Suppressor macrophage treated with lipopolysaccharide for 1 hour (primary cell): ENCODE measurements around the gene JADE3.
A peak's percentile ranks its signal among the peaks of the same experiment; 100 is the strongest.

Experiments used
- DNase-seq, 3 donors: peaks; one replicate each; pipeline ENCODE4 v3.0.0-alpha.2; 2020 to 2022

The JADE3 gene

DNA sequence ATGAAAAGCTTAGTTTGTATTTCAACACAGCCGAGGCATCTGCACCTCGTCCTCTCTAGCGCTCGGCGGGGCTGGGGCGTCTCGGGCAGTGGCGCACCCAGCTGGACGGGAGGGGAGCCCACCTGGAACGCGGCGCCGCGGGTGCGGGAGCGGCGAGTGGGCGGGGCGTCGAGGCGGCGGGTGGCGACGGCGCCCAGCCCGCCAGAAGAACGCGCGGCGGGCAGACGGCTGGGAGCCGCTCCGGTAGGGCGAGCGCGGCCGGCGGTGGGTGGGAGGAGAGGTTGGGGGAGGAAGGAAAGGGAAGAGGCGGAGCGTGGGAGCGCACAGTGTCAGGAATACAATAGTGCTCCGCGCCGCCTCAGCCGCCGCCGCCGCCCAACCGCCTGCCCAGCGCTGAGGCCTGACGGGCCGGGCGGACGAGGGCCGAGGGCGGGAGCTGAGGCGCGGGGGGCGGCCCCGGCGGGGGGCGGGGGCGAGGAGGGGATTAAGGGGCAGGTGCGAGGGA, at the start of gene JADE3:
Gene JADE3 (plus strand): TSS at position 324 of the 505 bp plus-strand sequence. CDS start 72,474 bp downstream, outside the sequence.
- DNase-seq = peak; percentile 51 to 70 (median 63)

- no peak for DNase-seq
Measured at GRCh38 chrX:46863072-46863471, 49.1 kb upstream of the JADE3 start.

- peak; percentile 25 to 55 (median 50) for DNase-seq
Measured at GRCh38 chrX:46864606-46865005, 47.6 kb upstream of the JADE3 start.

DNA sequence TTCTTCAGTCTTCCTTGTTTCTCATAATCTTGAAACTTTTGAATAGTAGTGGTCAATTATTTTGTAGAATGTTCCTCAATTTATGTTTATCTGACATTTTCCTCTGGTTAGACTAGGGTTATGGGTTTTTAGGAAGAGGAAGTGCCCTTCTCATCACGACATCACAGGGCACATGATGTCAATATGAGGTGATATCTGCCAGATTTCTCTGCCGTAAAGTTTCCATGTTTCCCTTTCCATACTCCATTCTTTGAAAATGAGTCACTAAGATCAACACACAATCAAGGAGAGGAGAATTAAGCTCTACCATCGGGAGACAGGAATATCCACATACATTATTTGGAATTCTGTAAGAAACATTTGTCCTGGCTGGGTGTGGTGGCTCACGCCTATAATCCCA, 46.9 kb upstream of the JADE3 start:
- peak; percentile 67 to 91 (median 86) for DNase-seq

- DNase-seq = peak; percentile 45 to 82 (median 61)
Measured at GRCh38 chrX:46866726-46867125, 45.5 kb upstream of the JADE3 start.

DNA sequence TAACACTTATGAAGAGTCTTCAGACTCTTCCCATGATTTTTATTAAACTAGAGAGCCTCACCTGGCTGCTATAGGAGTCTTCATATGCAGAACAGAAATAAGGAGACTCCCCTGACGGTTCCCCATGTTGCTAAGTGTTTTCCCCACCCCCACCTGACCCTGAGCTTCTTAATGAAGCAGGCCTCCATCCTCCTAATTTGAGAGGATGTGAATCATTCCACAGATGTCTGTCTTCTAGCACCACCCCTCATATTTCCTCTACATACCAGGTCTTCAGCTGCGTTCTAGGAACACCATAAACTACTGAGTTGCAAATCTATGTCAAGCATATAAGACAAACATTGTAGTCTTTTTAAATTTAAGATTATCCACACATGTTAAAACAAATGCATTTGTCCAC, 38.5 kb upstream of the JADE3 start:
- DNase-seq = no peak

DNA sequence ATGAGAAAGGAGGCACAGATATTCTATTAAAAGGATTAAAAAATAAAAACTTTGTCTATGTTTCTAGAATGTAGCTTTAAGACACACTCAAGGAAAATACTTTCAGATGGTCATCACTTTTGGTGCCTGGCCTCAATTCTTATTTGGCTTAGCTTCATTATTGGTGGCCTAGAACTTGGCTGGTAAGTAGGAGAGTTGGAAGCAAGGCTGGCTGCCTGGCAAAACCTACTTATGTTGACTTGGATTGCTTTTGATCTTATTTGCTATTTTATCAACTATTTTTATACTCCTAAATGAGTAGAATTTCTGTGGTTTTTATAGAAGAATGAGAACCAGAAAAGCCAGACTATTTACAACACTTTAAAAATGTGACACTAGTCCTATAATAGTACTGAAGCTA, 35.3 kb upstream of the JADE3 start:
- no peak for DNase-seq

- no peak for DNase-seq
Measured at GRCh38 chrX:46882266-46882665, 30.0 kb upstream of the JADE3 start.

DNA sequence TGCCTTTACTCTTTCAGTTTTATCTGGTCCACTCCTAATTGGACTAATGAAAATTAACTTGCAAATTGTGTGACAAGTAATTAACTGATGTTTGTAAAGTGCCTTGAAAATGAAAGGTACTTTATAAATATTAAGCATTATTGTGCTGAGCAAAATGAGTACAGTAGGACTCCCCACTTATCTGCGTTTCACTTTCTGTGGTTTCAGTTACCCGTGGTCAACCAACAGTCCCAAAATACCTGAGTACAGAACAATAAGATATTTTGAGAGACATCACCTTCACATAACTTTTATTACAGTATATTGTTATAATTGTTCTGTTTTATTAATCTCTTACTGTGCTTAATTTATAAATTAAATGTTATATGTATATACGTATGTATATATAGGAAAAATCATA, 27.4 kb upstream of the JADE3 start:
- DNase-seq = no peak

- no peak for DNase-seq
Measured at GRCh38 chrX:46898207-46898606, 14.0 kb upstream of the JADE3 start.

DNA sequence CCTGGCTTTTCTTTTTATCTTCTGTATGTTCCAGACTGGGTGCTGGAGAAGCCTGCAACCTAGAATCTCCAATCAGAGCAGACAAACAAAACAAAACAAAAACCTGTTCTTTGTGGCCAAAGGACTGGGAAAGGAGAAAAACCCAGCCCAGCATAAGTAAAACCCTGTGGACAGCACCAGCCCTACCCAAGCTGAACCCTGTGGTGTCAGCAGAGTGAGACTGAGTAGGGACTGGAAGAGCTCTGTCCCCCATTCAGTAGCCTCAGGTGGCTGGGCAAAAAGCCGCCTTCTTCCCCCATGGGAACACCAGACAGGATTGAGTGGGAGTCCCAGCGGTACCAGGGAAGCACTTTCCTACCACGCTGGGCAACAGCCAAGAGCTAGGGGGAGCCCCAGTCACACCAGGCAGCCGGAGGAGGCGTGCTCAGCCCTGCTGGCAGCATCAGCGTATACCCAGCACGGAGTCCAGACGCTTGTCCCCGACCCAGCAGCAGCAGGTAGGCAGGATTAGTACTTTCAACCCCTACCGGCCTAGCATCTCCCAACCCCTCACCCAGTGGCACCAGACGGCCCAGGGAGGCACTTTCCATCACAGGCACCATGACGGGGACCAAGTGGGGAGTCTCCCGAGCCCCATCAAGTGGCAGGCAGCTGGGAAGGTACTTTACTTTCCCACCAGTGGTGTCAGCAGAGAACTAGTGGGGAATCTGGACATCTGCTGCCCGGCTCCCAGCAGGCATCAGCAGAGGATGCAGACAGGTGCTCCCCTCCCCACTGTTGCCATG, 8.6 kb upstream of the JADE3 start:
- peak; percentile 62 to 73 (median 62) for DNase-seq

- no peak for DNase-seq
Measured at GRCh38 chrX:46904626-46905025, 7.6 kb upstream of the JADE3 start.

- no peak for DNase-seq
Measured at GRCh38 chrX:46910415-46910814, 1.8 kb upstream of the JADE3 start.

GRCh38 chrX:46912603-46913491, 626 bp downstream of the JADE3 start:
- DNase-seq = peak; percentile 56 to 78 (median 63)

GRCh38 chrX:46913667-46914066, 1.4 kb downstream of the JADE3 start:
- DNase-seq = no peak

DNA sequence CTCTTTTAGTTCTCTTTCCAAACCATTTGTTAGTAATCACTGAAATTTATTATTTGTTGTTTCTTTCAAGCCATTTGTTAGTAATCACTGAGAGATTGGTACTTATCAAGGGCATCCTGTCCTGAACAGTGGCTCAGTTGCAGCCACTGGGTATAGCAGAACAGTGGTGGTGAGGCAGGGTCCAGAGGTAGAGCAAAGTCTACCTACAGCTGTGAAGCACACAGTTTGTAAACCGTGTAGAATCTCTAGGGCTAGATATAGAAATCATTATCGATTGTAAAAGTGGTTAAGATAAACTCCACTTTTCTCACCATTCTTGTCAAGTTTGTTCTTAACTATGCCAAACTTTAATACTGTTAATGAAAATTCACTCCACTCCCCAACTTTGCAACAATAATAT, 4.1 kb downstream of the JADE3 start:
- DNase-seq = no peak

GRCh38 chrX:46917622-46918021, 5.4 kb downstream of the JADE3 start:
- no peak for DNase-seq

- no peak for DNase-seq
Measured at GRCh38 chrX:46918434-46918833, 6.2 kb downstream of the JADE3 start.

DNA sequence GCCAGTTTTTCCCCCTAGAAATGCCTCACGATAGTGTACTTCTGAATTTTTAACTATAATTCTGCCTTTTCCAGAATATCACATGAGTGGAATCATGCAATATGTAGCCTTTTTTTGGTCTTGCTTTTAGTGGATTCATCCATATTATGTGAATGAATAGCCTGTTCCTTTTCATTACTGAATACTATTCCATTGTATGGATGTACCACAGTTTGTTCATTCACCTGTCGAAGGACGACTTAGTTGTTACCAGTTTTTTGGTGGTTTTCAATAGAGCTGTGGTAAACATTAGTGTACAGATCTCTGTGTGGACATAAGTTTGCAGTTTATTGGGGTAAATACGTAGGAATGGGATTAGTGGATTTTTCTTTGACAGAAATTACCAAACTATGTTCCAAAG, 8.0 kb downstream of the JADE3 start:
- no peak for DNase-seq

DNA sequence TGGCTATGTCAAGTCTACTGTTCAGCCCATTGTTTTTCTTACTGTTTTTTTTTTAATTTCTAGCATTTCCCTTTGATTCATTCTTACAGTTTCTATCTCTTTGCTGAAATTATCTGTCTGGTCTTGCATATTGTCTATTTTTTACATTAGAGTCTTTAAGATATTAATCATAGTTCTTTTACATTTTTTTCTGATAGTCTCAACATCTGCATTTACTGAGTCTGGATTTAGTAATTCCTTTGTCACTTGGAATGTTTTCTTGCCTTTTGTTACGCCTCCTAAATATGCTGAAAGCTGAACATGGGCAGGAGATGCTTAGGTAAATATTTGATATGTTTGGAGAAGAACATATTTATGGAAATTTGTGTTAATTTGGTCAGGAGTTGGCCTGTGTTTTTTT, 10.4 kb downstream of the JADE3 start:
- DNase-seq = no peak

- DNase-seq = no peak
Measured at GRCh38 chrX:46927718-46928117, 15.5 kb downstream of the JADE3 start.

DNA sequence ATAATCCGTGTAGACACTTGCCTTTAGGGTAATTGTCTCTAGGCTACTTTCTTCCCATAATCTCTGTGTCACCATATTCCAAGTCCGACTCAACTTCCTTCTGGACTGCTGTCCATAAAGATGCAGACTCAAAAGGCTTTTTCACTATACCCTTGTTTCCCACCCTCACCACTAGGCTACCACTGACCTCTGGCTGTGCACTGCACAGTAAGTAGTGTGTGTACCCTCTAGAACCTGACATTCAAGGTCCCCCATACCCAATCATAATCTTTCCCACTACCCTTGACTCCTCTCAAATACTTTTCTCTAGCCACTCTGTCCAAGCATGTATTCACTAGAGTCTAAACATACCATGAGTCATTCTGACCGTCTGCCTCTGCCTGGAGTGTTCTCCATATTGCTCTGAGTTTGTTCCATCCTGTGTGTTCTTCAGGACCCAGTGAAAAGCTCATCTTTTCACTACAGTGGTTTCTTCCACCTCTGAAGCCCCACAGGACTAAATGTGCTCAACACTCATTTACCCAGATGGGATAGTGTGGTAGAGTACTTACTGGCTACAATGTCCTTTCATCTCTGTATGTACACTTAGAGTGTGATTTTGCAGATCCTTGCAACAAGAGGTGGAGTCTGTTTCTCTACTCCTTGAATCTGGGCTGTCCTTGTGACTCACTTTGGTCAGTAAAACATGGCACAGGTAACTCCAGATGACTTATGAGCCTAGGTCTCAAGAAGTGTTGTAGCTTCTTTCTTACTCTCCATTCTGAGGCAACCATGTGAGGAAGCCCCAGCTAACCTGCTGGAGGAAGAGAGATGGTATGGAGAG, 17.4 kb downstream of the JADE3 start:
- DNase-seq = no peak

DNA sequence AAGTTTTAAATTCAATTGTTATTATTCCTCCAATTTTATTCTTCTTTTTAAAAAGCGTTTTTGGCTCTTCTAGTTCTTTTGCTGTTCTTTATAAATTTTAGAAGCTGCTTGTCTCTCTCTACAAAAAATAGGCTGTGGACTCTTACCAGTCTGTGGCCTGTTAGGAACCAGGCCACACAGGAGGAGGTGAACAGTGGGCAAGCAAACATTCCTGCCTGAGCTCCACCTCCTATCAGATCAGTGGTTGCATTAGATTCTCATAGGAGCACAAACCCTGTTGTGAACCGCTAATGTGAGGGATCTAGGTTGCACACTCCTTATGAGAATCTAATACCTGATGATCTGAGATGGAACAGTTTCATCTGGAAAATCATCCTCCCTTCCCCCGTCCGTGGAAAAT, 23.1 kb downstream of the JADE3 start:
- no peak for DNase-seq
